ENCODE results near the gene ZNF605. TPM values are rescaled to one million over a fixed set of nuclear protein-coding genes. Genes with fewer than 3 reads are reported as not detected.

ZNF605 gene
- total and polyA plus RNA-seq, 10 of the 15 experiments (the other 5 are each of a cell fraction or from before 2014, with no cell fraction given) = 0.95 to 4.8 (median 2.5) TPM

- FAIRE-seq = no peak
- no peaks in the 10 kb centered on the region for H4K20me1 ChIP-seq (ENCODE audit: control insufficient read depth, insufficient read depth)
- peak overlapping the region; percentile 89 for H3K4me2 ChIP-seq (ENCODE audit: control insufficient read depth, insufficient read depth)
- POLR2A ChIA-PET = interaction anchor here (1.4 to 1.6 kb wide), 2 partner anchors 31 to 226 kb away, joined by 4 read pairs; partner anchors contain the start of genes ZNF26 and ZNF268
- CTCF ChIA-PET = no interaction called here
- H3K27ac ChIP-seq (ENCODE audit: control insufficient read depth, insufficient read depth) = peak overlapping the region; percentile 17
- peak overlapping the region; percentile 86 for H3K4me3 ChIP-seq
- peaks cover 5% of the 10 kb centered on the region for H3K79me2 ChIP-seq (ENCODE audit: control insufficient read depth, insufficient read depth, low read length)
- peaks cover 23% of the 10 kb centered on the region for H3K9me3 ChIP-seq (replicated peaks; ENCODE audit: control insufficient read depth, insufficient read depth, low read length)
- in situ Hi-C loops (cut with MboI) = no loop called here
- BruUV-seq (replicated peaks) = TSS peak; percentile 86
- SMC1A ChIA-PET (ENCODE audit: uncharacterized antibody, unreplicated experiment) = no interaction called here
- no peaks in the 10 kb centered on the region for H3K36me3 ChIP-seq (ENCODE audit: control insufficient read depth in 2 of 2, insufficient read depth in 2 of 2, low read length in 1 of 2)
- no peaks in the 10 kb centered on the region for H3K27me3 ChIP-seq (replicated peaks in 1 of 2; ENCODE audit: control insufficient read depth in 2 of 2, insufficient read depth in 2 of 2, low read length in 1 of 2)
- intact Hi-C loops (cut with micrococcal nuclease; ENCODE audit: unreplicated experiment) = loop anchor here (1.0 to 2.0 kb wide), 3 partner anchors 29 to 125 kb away; partner anchors contain the start of genes ZNF140 and ZNF84
- H2AFZ ChIP-seq (ENCODE audit: control insufficient read depth, low read depth, low read length) = peak overlapping the region; percentile 75
- DNase-seq (ENCODE audit: low read depth, low spot score) = no peak
- peak; percentile 78 for ATAC-seq
- 51% methylated on average over 31 of the region's 39 CpGs for WGBS (ENCODE audit: insufficient coverage, insufficient replicate concordance, low lambda C conversion rate, missing lambda C conversion rate)
- RAD21 ChIA-PET (ENCODE audit: unreplicated experiment) = interaction anchor here (0.6 to 1.2 kb wide), 3 partner anchors 32 to 125 kb away, joined by 3 read pairs; no protein-coding TSS in a partner anchor
- H3K4me1 ChIP-seq (ENCODE audit: control insufficient read depth, insufficient read depth, low read length) = no peaks in the 10 kb centered on the region; the same call in 1 of the 2 replicates
- H3K9ac ChIP-seq (ENCODE audit: control insufficient read depth, insufficient read depth, low read length) = peak overlapping the region; percentile 71
- TF ChIP-seq MEF2B (IDR thresholded peaks at IDR 0.05; ENCODE audit: partially characterized antibody, poor library complexity, severe bottlenecking) (peak; percentile 93), IRF4 (IDR thresholded peaks at IDR 0.05; ENCODE audit: low read depth, low read length) (no peak), EZH2 (IDR thresholded peaks at IDR 0.05; ENCODE audit: borderline replicate concordance, control insufficient read depth, low read depth, low read length) (no peak), BCL11A (IDR thresholded peaks at IDR 0.05; ENCODE audit: low read depth, low read length) (no peak), SREBF1 (IDR thresholded peaks at IDR 0.05; ENCODE audit: low read length) (no peak), HSF1 (IDR thresholded peaks at IDR 0.05; ENCODE audit: low read depth, low read length) (no peak), GATAD2B (conservative IDR thresholded peaks at IDR 0.05; ENCODE audit: low read depth) (no peak; the same call in 1 of the 2 replicates), IKZF2 (IDR thresholded peaks at IDR 0.05) (0 out of 4 replicates have a peak, but pooled peaks of 1 of the 2 experiments have one; percentile 14), EGR1 (IDR thresholded peaks at IDR 0.05; ENCODE audit: borderline replicate concordance in 1 of 2, low read depth in 2 of 2, low read length in 2 of 2) (no peak), LARP7 (IDR thresholded peaks at IDR 0.05) (0 out of 2 replicates have a peak, but pooled peaks have one; percentile 16), RUNX3 (IDR thresholded peaks at IDR 0.05; ENCODE audit: low read length) (no peak), HDGF (IDR thresholded peaks at IDR 0.05) (no peak)
- TF ChIP-seq, protein P1, sequence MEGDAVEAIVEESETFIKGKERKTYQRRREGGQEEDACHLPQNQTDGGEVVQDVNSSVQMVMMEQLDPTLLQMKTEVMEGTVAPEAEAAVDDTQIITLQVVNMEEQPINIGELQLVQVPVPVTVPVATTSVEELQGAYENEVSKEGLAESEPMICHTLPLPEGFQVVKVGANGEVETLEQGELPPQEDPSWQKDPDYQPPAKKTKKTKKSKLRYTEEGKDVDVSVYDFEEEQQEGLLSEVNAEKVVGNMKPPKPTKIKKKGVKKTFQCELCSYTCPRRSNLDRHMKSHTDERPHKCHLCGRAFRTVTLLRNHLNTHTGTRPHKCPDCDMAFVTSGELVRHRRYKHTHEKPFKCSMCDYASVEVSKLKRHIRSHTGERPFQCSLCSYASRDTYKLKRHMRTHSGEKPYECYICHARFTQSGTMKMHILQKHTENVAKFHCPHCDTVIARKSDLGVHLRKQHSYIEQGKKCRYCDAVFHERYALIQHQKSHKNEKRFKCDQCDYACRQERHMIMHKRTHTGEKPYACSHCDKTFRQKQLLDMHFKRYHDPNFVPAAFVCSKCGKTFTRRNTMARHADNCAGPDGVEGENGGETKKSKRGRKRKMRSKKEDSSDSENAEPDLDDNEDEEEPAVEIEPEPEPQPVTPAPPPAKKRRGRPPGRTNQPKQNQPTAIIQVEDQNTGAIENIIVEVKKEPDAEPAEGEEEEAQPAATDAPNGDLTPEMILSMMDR (IDR thresholded peaks at IDR 0.05 in 2 of 3, conservative IDR thresholded peaks at IDR 0.05 in 1 of 3; ENCODE audit: control insufficient read depth in 2 of 3, extremely low read depth in 1 of 3, insufficient read depth in 1 of 3, low read depth in 3 of 3, low read length in 3 of 3) = peak in 2 of 3 experiments; percentile 5 to 28; a peak in 1 of 6 replicates
- TF ChIP-seq, protein P2, sequence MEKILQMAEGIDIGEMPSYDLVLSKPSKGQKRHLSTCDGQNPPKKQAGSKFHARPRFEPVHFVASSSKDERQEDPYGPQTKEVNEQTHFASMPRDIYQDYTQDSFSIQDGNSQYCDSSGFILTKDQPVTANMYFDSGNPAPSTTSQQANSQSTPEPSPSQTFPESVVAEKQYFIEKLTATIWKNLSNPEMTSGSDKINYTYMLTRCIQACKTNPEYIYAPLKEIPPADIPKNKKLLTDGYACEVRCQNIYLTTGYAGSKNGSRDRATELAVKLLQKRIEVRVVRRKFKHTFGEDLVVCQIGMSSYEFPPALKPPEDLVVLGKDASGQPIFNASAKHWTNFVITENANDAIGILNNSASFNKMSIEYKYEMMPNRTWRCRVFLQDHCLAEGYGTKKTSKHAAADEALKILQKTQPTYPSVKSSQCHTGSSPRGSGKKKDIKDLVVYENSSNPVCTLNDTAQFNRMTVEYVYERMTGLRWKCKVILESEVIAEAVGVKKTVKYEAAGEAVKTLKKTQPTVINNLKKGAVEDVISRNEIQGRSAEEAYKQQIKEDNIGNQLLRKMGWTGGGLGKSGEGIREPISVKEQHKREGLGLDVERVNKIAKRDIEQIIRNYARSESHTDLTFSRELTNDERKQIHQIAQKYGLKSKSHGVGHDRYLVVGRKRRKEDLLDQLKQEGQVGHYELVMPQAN (conservative IDR thresholded peaks at IDR 0.05) = no peak
- TF ChIP-seq, protein P3, sequence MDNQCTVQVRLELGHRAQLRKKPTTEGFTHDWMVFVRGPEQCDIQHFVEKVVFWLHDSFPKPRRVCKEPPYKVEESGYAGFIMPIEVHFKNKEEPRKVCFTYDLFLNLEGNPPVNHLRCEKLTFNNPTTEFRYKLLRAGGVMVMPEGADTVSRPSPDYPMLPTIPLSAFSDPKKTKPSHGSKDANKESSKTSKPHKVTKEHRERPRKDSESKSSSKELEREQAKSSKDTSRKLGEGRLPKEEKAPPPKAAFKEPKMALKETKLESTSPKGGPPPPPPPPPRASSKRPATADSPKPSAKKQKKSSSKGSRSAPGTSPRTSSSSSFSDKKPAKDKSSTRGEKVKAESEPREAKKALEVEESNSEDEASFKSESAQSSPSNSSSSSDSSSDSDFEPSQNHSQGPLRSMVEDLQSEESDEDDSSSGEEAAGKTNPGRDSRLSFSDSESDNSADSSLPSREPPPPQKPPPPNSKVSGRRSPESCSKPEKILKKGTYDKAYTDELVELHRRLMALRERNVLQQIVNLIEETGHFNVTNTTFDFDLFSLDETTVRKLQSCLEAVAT (IDR thresholded peaks at IDR 0.05) = peak; percentile 96
Measured at GRCh38 chr12:132955094-132956010, 754 bp downstream of the ZNF605 start.

Measured in GM12878 (cell line).